T follicular helper cell (primary cell): Measurements from ENCODE around the gene QRFPR.
"Not testable (repeated sequence)": the region's sequence is repeated elsewhere in the genome, so short reads cannot be mapped to it uniquely, and the experiment has no call there.

ENCODE experiments used
- DNase-seq: peaks from one replicate; pipeline ENCODE4 v3.0.0-alpha.2; 2020; ENCODE audit warnings: low read depth
- total RNA-seq, 2 experiments: gene quantifications; one replicate each; lab custom pipeline; 2026; lab: John Stamatoyannopoulos, UW

The QRFPR gene
- 0 reads per million in 2 experiments for total RNA-seq

DNA sequence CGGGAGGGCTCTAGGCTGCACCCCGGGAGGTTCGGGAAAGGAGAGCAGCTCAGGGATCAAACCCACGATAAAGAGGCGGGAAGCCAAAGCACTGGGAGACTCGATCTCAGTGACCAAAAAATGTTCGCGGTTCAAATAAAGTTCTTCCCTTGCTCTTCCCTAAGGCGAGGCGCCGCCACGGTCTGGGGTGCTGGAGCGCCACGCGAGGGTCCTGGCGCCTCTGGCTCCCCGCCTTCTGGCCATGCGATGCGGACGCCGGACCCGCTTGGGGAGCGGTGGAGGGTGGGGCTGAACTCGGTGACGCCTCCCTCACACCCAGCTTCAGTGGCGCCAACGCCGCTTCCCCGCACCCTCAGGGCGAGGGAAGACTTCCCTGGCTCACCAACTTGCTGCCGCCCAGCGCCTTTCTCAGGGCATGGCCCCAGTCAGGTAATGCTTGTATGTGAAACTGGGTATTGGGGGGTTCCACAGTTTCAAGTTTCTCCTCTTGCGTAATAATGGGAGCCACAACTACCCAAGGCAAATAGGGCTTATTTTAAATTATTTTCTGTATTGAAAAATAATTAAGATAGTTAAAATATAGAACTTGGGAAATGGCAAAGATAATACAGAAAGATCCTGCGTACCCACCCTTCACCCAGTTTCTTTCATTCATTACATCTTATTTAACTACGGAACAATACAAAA lies at the start of gene QRFPR:
QRFPR (minus strand) TSS at position 243 of the 687 bp plus-strand sequence. CDS start 371 bp downstream, outside the sequence.
- no peak for DNase-seq

DNA sequence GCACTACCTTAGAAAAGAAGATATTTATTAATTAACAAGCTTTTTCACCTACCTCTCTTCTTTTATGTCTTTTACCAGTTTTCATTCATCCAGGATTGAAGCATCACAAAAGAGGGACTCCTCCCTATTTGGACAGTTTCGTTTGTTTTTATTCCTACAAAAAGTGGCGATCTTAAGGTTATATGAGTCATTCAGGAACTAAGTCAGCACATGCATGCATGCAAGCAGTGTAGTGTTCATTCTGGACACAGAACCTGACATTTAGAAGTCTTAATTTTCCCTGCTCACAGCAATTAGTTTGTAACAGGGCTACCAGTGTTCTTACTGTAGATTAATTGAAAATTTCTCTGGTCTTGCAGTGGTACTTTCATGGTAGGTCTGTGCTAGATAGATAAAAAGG lies 47.9 kb upstream of the QRFPR start:
- no peak for DNase-seq

DNA sequence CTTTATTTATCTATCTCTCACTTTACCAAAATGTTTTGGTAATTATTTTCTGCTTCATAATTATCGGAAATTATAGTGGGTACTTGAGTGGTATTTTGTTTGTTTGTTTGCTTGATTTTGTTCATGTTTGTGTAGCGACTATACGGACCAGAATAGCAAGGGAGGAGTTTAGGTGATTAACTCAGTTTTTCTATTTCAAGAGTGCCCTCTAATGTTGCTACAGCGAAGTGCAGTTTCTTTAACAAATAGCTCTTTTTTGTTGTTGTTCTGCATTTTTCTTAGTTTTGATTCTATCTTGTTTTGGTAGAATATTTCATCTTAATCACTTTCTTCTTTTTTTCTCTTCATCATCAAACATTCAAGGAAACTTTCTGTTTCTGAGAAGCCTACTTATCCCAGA lies 40.8 kb upstream of the QRFPR start:
- no peak for DNase-seq

DNA sequence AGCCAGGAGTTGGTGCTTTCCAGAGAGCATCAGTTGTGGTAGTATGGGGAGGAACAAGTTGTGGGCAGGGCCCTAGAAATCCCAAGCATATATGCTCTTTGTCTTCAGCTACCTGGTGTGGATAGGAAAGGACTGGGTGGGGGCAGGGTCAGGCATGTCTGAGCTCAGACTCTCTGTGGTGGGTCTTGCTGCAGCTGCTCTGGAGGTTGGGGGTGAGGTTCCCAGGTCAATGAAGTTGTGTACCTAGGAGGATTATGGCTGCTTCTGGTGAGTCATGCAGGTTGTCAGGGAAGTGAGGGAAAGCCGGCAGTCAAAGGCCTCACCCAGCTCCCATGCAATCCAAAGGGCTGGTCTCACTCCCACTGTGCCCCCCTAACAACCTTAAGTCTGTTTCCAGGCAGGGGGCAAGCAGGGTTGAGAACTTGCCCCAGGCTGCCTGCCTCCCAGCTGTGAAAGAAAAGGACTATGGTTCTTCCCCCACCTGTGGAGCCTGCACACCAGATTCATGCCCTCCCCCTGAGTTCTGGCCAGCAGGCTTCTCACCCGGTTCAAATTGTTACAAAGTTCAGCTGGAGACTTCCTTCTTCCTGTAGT lies 30.4 kb upstream of the QRFPR start:
- no peak for DNase-seq

DNA sequence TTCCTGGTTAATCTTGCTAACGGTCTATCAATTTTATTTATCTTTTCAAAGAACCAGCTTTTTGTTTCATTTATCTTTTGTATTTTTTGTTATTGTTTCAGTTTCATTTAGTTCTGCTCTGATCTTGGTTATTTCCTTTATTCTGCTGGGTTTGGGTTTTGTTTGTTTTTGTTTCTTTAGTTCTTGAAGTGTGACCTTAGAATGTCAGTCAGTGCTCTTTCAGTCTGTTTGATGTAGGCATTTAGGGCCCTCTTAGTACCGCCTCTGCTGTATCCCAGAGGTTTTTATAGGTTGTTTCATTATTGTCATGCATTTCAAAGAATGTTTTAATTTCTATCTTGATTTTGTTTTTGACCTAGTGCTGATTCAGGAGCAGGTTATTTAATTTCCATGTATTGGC lies 27.7 kb upstream of the QRFPR start:
- not testable (repeated sequence) for DNase-seq

DNA sequence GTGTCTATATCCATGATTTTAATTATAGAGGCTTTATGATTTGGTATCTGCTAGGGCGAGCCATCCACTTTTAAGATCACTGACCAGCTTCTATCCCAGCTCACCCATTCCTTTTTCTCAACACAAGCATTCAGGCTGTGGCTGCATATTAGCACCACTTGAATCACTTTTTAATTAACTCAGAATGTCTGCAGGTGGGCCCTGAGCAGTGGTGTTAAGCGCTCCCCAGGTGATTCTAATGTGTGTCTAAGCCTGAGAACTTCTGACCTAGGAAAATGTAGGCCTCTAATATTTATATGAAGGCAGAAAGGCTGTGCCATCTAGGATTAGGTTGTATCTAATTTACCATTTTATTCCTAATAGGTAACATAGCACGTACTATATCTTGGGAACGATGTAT lies 19.8 kb upstream of the QRFPR start:
- no peak for DNase-seq

DNA sequence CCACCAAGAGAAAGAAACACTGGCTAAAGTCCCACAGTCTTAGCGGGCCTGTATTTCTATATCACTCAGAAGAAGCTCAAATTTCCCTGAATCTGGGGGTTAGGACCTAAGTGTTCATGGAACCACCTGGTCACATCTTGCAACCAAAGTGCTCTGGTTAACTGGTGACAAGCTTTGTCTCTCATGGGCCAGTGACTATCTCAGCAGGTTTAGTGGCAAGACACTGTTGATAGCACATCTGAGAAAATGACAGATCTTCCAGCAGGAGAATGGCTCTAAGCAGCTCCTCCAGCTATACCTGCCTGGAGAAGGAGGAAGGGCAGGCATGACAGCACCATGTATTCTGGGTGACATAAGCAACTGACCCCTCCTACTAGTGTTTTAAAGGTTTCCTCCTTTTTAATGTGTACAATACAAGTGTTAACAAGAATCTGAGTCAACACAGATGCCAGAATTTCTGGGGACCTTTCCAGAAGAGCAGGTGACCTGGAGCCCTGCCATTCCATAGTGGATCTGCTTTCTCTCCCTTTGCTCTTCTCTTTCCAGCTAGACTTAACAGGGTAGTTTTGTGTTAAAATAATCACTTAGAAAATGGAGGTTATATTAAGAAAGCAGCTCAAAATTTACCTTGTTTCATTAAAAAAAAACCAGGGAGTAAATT lies 17.3 kb upstream of the QRFPR start:
- no peak for DNase-seq

DNA sequence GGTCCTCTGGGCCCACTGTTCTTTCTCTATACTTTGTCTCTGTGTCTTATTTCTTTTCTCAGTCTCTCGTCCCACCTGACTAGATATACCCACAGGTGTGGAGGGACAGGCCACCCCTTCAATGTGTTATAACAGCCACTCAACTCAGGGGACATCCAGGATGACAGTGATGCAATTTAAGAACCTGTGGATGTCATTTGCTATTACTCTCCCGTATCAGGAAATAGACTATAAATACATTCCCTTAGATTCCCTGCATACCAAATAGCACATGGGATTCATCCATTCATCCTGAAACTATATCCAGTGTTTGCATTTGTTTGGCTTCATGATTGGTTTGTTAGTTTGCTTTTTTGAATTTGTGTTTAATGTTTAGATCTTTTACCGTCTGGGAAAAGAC lies 16.6 kb upstream of the QRFPR start:
- no peak for DNase-seq

DNA sequence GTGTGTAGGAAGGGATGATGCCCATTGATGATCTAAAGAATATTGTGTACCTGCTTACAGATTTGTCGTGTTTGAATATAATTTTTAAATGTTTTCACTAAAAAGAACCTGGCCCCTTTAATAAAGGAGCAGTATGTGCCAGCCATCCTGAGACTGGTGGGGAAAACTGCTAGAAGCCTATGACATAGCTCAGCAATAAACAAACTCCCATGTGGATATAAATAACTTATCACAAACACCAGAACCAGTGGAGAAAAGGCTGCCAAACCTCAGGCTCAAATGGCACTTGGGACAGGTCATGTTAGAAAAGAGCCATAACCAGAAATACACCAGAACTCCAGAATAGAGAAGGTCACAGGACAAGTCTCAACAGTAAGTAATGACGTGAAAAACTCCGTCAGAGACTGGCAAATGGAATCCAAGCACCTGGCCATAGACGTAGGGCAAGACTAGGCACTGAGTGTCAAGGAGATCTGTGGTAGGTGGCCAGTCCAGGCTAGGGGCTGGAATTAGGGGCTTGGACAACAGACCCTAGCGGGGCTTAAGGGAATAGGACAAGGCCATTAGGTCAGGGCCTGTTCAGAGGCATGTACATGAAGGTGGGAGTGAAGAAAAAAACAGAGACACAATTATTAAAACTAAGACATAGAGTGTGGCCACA lies 11.7 kb upstream of the QRFPR start:
- no peak for DNase-seq

DNA sequence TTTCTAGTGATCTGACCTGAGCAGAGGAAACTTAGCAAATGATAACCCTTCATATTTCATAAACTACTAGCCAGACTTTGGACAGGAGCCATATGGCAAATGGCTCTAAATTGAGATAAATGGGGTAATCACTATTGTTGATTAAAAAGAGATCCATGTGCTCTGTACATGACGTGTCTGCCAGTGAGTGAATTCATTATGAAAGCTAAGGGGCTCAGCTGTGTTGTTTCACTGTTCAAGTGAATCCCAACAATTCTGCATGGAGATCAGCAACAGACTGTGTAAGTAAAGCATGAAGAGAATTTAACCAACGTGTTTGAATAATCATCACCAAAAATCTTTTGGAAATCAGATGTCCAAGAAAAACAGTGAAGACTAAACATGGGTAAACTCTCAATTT lies 9.5 kb upstream of the QRFPR start:
- no peak for DNase-seq

DNA sequence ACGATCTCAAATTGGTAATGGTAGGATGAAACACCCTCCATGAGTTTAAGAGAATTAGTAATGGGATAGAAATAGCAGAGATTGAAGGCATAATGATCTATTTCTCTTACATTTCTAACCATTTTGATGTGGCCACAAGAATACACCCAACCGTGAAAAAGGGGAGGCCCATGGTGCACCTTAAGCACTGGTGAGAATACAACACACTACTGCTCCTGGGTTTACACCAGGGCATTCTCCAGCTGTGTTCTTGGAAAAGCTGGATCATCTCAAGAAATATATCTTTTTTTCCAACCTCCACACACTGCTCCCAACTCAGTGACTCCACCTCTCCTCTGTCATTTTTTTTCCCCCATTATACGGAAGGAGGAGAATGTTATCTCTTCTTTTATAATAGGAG lies 1.5 kb downstream of the QRFPR start:
- DNase-seq = no peak

DNA sequence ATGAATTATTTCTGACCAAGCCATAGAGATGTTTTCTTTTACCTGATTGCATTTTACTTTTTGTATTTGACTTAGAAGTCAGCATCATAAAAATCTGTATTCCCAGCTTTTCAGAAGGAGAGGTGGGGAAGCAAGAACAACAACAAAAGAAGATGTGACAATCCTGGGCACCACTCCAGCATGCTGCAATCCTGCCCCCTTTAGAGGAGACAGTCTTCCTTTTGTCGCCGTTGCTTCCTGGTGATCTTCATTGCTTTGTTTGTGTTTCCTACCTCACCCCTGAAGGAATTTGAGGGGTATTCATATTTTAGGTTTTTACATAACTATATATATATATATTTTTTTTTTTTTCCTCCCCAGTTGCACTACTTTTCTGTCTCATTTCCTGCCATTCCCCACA lies 3.7 kb downstream of the QRFPR start:
- DNase-seq = no peak

DNA sequence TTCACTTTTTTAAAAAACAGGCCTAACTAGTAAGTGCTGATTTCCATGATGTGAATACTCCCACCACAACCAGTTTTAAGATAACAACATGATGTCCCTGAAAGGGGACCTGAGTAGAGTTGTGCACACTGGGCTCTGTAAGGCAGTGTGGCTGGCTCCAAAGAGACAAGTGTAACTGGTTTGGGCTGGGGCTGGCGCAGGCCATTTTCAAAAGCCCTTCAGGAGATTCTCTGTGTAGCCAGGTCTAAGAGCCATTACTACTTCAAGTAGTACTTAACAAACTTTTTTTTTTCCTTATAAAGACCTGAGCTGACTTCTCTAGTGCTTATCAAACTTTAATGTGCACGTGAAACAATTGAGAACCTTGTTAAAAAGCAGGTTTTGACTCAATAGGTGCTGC lies 4.3 kb downstream of the QRFPR start:
- no peak for DNase-seq

DNA sequence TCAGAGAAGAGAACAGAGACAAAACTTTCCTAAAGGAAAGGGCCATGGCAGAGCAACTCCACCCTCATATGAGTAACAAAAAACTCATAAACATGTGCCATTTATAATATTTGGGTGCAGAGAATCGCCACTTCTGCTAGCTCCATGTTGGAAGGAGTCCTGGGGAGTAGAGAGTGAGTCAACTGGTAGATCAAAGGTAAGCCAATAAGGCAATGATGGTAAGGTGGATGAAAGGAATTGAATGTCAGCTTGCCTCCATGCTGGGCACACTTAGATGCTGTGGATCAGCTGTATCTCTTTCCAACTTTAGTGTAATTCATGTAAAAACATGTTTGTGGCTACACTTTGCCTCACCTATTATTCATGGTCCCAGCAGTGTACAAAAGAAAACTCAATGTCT lies 4.7 kb downstream of the QRFPR start:
- no peak for DNase-seq

DNA sequence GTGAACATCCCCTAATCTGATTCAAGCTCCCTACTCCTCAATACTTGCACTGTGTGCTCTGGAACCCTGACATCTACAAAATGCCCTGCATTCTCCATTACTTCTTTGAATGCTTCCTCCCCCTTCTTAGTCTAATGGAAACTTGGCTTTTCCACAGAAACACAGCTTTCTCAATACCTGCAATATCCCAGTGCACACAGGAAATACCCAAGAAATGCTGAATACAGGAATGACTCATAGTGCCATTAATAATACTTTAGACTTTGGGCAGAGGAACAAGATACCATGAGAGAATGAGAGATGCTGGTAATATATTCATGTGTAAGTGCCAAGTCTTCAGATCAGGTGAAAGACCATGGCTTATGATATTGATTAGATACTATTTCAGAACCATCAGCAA lies 5.6 kb downstream of the QRFPR start:
- no peak for DNase-seq

DNA sequence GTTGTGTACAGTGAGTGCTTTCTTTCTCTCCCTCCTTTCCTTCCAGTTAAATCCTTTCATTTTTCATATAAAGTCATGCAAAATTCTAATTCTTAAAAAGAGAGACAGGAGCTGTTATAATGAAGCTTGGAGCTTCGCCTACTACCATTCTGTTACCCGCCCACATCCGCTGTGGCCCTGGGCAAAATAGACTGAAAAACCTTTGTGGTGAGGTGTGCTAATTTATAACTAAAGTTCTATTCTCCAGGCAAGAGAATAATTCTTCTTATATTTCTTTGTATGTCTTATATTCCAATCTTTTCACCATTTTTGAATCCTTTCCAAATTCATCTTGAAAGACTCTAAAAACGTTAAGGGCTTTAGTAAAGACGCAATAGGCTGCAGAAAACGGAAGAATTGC lies 7.0 kb downstream of the QRFPR start:
- DNase-seq = no peak

DNA sequence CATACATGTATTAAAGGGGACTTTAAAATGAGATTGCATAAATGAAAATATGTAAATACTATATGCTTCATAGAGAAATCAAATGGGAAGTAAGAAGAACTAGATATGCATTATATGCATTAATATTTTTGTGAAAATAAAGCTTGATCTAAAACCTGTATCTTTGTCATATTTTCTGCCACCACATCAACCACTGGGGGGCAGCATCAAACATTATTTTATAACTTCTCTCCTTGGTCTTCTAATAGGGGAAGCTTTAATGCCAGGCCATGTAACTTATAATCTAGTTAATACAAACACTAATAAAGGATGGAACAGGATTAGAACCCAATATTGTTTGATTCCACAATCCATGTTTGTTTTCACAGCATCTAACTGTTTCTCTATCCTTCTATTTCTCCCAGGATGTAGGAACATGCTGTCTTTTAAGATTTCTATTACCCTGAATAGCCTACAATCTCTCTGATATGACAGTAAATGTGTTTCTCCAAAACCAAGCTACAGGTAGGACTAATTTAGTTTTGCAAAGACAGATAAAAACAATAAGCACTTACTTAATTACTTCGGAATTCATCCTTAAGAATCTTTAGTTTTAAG lies 10.0 kb downstream of the QRFPR start:
- DNase-seq = no peak

DNA sequence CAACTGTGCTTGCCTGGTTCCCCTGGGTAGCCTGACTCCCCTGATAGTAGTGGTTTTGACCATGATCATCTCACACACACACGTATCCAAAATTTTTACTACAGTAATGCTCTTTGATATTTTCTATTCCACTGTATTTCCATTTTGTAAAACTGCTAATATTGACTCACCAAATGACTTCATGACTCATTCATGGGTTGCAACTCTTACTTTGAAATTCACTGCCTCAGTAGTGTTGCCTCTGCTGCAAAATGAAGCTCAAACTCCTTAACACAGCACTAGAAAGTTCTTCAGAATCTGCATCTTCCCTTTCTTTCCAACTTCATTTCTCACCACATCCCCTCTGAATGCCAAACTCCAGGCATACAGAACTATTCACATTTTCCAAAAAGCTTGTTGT lies 20.3 kb downstream of the QRFPR start:
- DNase-seq = no peak

DNA sequence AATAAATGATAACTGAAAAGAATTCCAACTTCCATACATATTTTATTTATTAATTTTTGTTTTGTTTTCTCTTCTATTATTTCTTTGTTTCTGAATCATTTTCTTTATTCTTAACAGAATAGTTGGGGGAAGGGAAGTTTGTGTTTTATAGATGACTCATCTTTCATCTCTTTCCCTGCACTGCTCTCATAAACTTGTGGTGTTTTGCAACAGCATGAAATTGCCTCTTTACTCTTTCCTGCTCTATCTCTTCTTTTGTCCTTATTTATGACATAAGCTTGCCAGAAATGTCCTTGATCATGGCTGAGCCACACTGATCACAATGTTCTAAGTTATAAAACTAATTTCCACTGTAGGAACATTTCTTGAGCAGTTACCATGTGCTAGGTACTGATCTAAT lies 22.3 kb downstream of the QRFPR start:
- DNase-seq = no peak

DNA sequence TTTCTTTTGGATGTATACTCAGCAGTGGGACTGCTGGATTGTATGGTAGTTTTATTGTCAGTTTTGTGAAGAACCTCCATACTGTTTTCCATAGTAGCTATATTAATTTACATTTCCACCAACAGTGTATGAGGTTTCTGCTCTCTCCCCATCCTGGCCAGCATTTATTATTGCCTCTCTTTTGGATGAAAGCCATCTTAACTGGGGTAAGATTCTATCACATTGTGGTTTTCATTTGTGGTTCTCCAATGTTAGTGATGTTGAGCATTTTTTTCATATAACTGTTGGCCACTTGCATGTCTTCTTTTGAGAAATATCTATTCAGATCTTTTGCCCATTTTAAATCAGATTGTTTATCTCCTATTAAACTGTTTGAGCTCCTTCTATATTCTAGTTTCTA lies 27.6 kb downstream of the QRFPR start:
- DNase-seq = no peak

DNA sequence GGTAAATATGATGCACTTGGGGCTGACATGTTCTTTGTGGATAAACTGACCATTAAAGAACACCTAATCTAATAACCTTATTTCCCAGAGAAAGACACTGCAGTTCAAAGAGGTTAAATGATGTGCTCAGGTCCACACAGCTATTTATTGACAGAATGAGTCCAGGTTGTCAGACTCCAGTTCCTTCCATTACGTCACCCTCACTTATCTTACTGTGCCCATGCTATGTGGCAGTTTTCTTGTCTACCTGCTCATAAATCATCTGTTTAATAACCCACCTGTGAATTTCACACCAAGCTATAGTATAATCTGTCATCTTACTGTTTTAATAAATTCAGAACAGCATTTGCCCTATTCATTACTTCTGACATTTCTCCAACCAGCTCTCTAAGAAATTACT lies 36.7 kb downstream of the QRFPR start:
- DNase-seq = no peak

DNA sequence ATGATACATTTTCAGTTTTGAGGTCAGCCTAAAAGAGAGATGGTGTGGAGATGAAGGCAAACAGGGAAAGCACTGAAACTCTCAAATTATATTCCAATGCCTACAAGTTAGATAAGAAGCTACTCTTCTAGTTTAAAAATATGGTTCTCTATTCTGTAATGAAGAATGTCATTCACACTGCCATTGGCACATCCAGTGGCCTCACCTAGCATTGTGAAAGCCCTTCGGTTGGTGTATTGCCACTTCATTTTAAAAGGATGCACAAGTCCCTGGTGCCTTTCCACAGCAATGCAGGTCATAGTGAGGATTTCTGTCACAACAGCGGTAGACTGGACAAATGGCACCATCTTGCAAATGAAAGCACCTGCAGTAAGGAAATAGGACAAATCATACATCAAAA lies 40.6 kb downstream of the QRFPR start:
- DNase-seq = no peak

DNA sequence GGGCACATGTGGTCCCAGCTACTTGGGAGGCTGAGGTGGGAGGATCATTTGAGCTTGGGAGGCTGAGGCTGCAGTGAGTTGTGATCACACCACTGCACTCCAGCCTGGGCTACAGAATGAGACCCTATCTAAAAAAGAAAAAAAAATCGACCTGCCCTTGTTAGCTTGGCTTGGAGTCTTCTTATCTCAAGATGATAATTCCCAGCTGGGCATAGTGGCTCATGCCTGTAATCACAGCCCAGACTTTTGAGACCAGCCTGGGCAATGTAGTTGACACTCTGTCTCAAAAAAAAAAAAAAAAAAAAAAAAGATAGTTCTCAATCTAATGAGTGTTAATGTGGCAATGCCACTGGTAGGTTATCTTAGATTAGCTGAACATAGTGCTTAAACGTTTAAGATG lies 41.0 kb downstream of the QRFPR start:
- no peak for DNase-seq
